ENCODE measurements around the gene SYCP2L.

Gene SYCP2L

GRCh38 chr6:10886691-10887502 lies at the start of gene SYCP2L:
SYCP2L (plus strand) TSS chr6:10887052; CDS start chr6:10887127, 75 bp downstream.
- Histone ChIP-seq H3K9ac (ENCODE audit: insufficient read length) (peak within 1 kb of the TSS; percentile 80), H3K9me3 (ENCODE audit: low read depth, low read length) (peaks cover 5% of the 10 kb centered on the region; the same call in 1 of the 2 replicates), H3K36me3 (ENCODE audit: insufficient read depth, low read length) (no peaks in the 10 kb centered on the region; the same call in 1 of the 2 replicates), H3K27ac (no peak within 1 kb of the TSS; the same call in 1 of the 2 replicates), H3K4me3 (peak within 1 kb of the TSS; percentile 85)
- DNase-seq (ENCODE audit: low read depth, low spot score) = peak; percentile 60
- TF ChIP-seq EZH2 (IDR thresholded peaks at IDR 0.05) = no peak
- peak; percentile 86 for TF ChIP-seq POLR2AphosphoS5 (IDR thresholded peaks at IDR 0.05; ENCODE audit: borderline replicate concordance, low read depth, low read length)

GRCh38 chr6:10837622-10837994 lies 49.2 kb upstream of the SYCP2L start:
- H3K9me3 ChIP-seq (ENCODE audit: low read depth, low read length) = no peaks in the 10 kb centered on the region
- peak overlapping the region; percentile 87 for H3K4me3 ChIP-seq
- no peaks in the 10 kb centered on the region for H3K36me3 ChIP-seq (ENCODE audit: insufficient read depth, low read length)
- TF ChIP-seq EZH2 (IDR thresholded peaks at IDR 0.05) (no peak), POLR2AphosphoS5 (IDR thresholded peaks at IDR 0.05; ENCODE audit: borderline replicate concordance, low read depth, low read length) (no peak), FOXP2 (optimal IDR thresholded peaks at IDR 0.05; ENCODE audit: control extremely low read depth, extremely low read length, insufficient read depth) (no peak)
- H3K9ac ChIP-seq (ENCODE audit: insufficient read length) = peak overlapping the region; percentile 29
- no peak for DNase-seq (ENCODE audit: low read depth, low spot score)
- no peak overlapping the region for H3K27ac ChIP-seq

- H3K9ac ChIP-seq (ENCODE audit: insufficient read length) = peak within 1 kb of the TSS; percentile 29
- TF ChIP-seq POLR2AphosphoS5 (IDR thresholded peaks at IDR 0.05; ENCODE audit: borderline replicate concordance, low read depth, low read length) (peak; percentile 75), FOXP2 (optimal IDR thresholded peaks at IDR 0.05; ENCODE audit: control extremely low read depth, extremely low read length, insufficient read depth) (no peak)
- no peak for DNase-seq (ENCODE audit: low read depth, low spot score)
- H3K9me3 ChIP-seq (ENCODE audit: low read depth, low read length) = no peaks in the 10 kb centered on the region
- H3K36me3 ChIP-seq (ENCODE audit: insufficient read depth, low read length) = no peaks in the 10 kb centered on the region
- no peak within 1 kb of the TSS for H3K27ac ChIP-seq
- H3K4me3 ChIP-seq = peak within 1 kb of the TSS; percentile 87
These were observed 48.7 kb upstream of the SYCP2L start, which contains the start of gene MAK for GRCh38 chr6:10837995-10838793. MAK (minus strand) TSS chr6:10838539; CDS start chr6:10830648, 7,891 bp downstream.

- Histone ChIP-seq H3K9me3 (ENCODE audit: low read depth, low read length) (no peaks in the 10 kb centered on the region), H3K36me3 (ENCODE audit: insufficient read depth, low read length) (no peaks in the 10 kb centered on the region), H3K27ac (no peak overlapping the region), H3K9ac (ENCODE audit: insufficient read length) (peak overlapping the region; percentile 4), H3K4me3 (peak overlapping the region; percentile 87)
- DNase-seq (ENCODE audit: low read depth, low spot score) = no peak
- TF ChIP-seq POLR2AphosphoS5 (IDR thresholded peaks at IDR 0.05; ENCODE audit: borderline replicate concordance, low read depth, low read length) = no peak
- no peak for TF ChIP-seq EZH2 (IDR thresholded peaks at IDR 0.05)
- TF ChIP-seq FOXP2 (optimal IDR thresholded peaks at IDR 0.05; ENCODE audit: control extremely low read depth, extremely low read length, insufficient read depth) = no peak
These were observed 48.0 kb upstream of the SYCP2L start for GRCh38 chr6:10838794-10839333.

GRCh38 chr6:10843554-10843953 lies 43.3 kb upstream of the SYCP2L start:
- no peak for DNase-seq (ENCODE audit: low read depth, low spot score)
- no peaks in the 10 kb centered on the region for H3K36me3 ChIP-seq (ENCODE audit: insufficient read depth, low read length)
- H3K9me3 ChIP-seq (ENCODE audit: low read depth, low read length) = no peaks in the 10 kb centered on the region
- TF ChIP-seq FOXP2 (optimal IDR thresholded peaks at IDR 0.05; ENCODE audit: control extremely low read depth, extremely low read length, insufficient read depth) = no peak
- TF ChIP-seq POLR2AphosphoS5 (IDR thresholded peaks at IDR 0.05; ENCODE audit: borderline replicate concordance, low read depth, low read length) = no peak
- TF ChIP-seq EZH2 (IDR thresholded peaks at IDR 0.05) = no peak
- no peak overlapping the region for H3K27ac ChIP-seq
- H3K4me3 ChIP-seq = no peak overlapping the region
- H3K9ac ChIP-seq (ENCODE audit: insufficient read length) = no peak overlapping the region

GRCh38 chr6:10847684-10848083 lies 39.2 kb upstream of the SYCP2L start:
- Histone ChIP-seq H3K9me3 (ENCODE audit: low read depth, low read length) (no peaks in the 10 kb centered on the region), H3K9ac (ENCODE audit: insufficient read length) (no peak overlapping the region), H3K27ac (no peak overlapping the region), H3K4me3 (no peak overlapping the region), H3K36me3 (ENCODE audit: insufficient read depth, low read length) (no peaks in the 10 kb centered on the region)
- TF ChIP-seq EZH2 (IDR thresholded peaks at IDR 0.05) (no peak), FOXP2 (optimal IDR thresholded peaks at IDR 0.05; ENCODE audit: control extremely low read depth, extremely low read length, insufficient read depth) (no peak), POLR2AphosphoS5 (IDR thresholded peaks at IDR 0.05; ENCODE audit: borderline replicate concordance, low read depth, low read length) (no peak)
- no peak for DNase-seq (ENCODE audit: low read depth, low spot score)

- Histone ChIP-seq H3K27ac (no peak overlapping the region), H3K9me3 (ENCODE audit: low read depth, low read length) (no peaks in the 10 kb centered on the region), H3K36me3 (ENCODE audit: insufficient read depth, low read length) (no peaks in the 10 kb centered on the region), H3K9ac (ENCODE audit: insufficient read length) (no peak overlapping the region), H3K4me3 (no peak overlapping the region)
- no peak for DNase-seq (ENCODE audit: low read depth, low spot score)
- TF ChIP-seq POLR2AphosphoS5 (IDR thresholded peaks at IDR 0.05; ENCODE audit: borderline replicate concordance, low read depth, low read length) (no peak), EZH2 (IDR thresholded peaks at IDR 0.05) (no peak), FOXP2 (optimal IDR thresholded peaks at IDR 0.05; ENCODE audit: control extremely low read depth, extremely low read length, insufficient read depth) (no peak)
These were observed 37.0 kb upstream of the SYCP2L start for GRCh38 chr6:10849901-10850300.

- H3K27ac ChIP-seq = no peak overlapping the region
- no peaks in the 10 kb centered on the region for H3K36me3 ChIP-seq (ENCODE audit: insufficient read depth, low read length)
- no peak overlapping the region for H3K4me3 ChIP-seq
- TF ChIP-seq EZH2 (IDR thresholded peaks at IDR 0.05) (no peak), FOXP2 (optimal IDR thresholded peaks at IDR 0.05; ENCODE audit: control extremely low read depth, extremely low read length, insufficient read depth) (no peak), POLR2AphosphoS5 (IDR thresholded peaks at IDR 0.05; ENCODE audit: borderline replicate concordance, low read depth, low read length) (no peak)
- DNase-seq (ENCODE audit: low read depth, low spot score) = no peak
- no peak overlapping the region for H3K9ac ChIP-seq (ENCODE audit: insufficient read length)
- no peaks in the 10 kb centered on the region for H3K9me3 ChIP-seq (ENCODE audit: low read depth, low read length)
These were observed 36.1 kb upstream of the SYCP2L start for GRCh38 chr6:10850728-10851127.

Data from SK-N-MC (cell line).